Vagina (tissue), 2 donors: ENCODE measurements around the gene RAD54L2. TPM values are rescaled to one million over a fixed set of nuclear protein-coding genes. Genes with fewer than 3 reads are reported as not detected.

ENCODE experiments used
- DNase-seq, 2 donors: peaks; one replicate each; pipeline ENCODE4 v3.0.0-alpha.2; 2017; ENCODE audit errors: extremely low spot score in 2 of 2
- H3K27ac ChIP-seq: fragments of 200-600 bp; sonication (generic); one replicate; pipeline ENCODE4 v1.5.1; 2019
- H3K27me3 ChIP-seq: fragments of 200-600 bp; sonication (generic); one replicate; pipeline ENCODE4 v1.5.1; 2019
- H3K36me3 ChIP-seq, 2 donors: fragments of 200-600 bp; sonication (generic); one replicate each; pipeline ENCODE4 v1.5.1; 2017 to 2019
- H3K4me1 ChIP-seq: fragments of 200-600 bp; sonication (generic); one replicate; pipeline ENCODE4 v1.5.1; 2019
- H3K4me3 ChIP-seq, 2 donors: fragments of 200-600 bp; sonication (generic); 1 replicate in 1 of 2; 2 replicates in 1 of 2; pipeline ENCODE4 v1.5.1; 2016 to 2019
- H3K9me3 ChIP-seq: fragments of 200-600 bp; sonication (generic); one replicate; pipeline ENCODE4 v1.5.1; 2019
- CTCF ChIP-seq, 3 experiments: fragments of 450-650 bp in 2 of 3; fragments of 200-600 bp in 1 of 3; sonication (generic) in 1 of 3; IDR thresholded peaks; one replicate each; pipeline ENCODE4 v1.5.1; 2017 to 2019; ENCODE audit warnings: antibody characterized with exemption in 3 of 3, mild to moderate bottlenecking in 2 of 3, moderate library complexity in 2 of 3
- POLR2A ChIP-seq, 2 donors: fragments of 450-650 bp; IDR thresholded peaks; one replicate each; pipeline ENCODE4 v1.6.1; 2017; ENCODE audit warnings: antibody characterized with exemption in 2 of 2, mild to moderate bottlenecking in 2 of 2, moderate library complexity in 2 of 2
- POLR2AphosphoS5 ChIP-seq, 2 donors: sonication (generic); formaldehyde crosslinking; IDR thresholded peaks; one replicate each; pipeline ENCODE4 v1.9.0; 2017; ENCODE audit warnings: antibody characterized with exemption in 2 of 2, mild to moderate bottlenecking in 2 of 2, low read depth in 1 of 2; ENCODE audit not compliant: insufficient read depth in 1 of 2
- intact Hi-C: fragments of 100-400 bp; cut with DNase I; formaldehyde crosslinking; loops from one replicate; pipeline ENCODE4 v1.15.1; 2023
- total RNA-seq: library from RNA; depleted of rRNA; stranded (reverse); fragments of >200 nt; gene quantifications from one replicate; pipeline ENCODE4 v1.2.3, GENCODE V29; 2016

Gene RAD54L2
- total RNA-seq, 1 donor from 2014 or later: 24.3 TPM

- Histone ChIP-seq H3K27me3 (no peaks in the 10 kb centered on the region), H3K36me3 (no peaks in the 10 kb centered on the region), H3K27ac (no peak overlapping the region), H3K9me3 (no peaks in the 10 kb centered on the region), H3K4me3 (no peak overlapping the region), H3K4me1 (peaks cover 8% of the 10 kb centered on the region)
- DNase-seq: no peak
- intact Hi-C loops: loop anchor here (5.0 kb wide), 2 partner anchors 170 to 185 kb away; partner anchors contain the start of gene TEX264
- TF ChIP-seq POLR2AphosphoS5 (IDR thresholded peaks at IDR 0.05; ENCODE audit: insufficient read depth in 1 of 2, low read depth in 1 of 2) (no peak), POLR2A (IDR thresholded peaks at IDR 0.05) (no peak), CTCF (IDR thresholded peaks at IDR 0.05) (no peak)
Measured at GRCh38 chr3:51502562-51502910, 36.0 kb upstream of the RAD54L2 start.

- intact Hi-C loops: loop anchor here (5.0 kb wide), 2 partner anchors 169 to 184 kb away; partner anchors contain the start of gene TEX264
Measured at GRCh38 chr3:51503007-51503406, 35.5 kb upstream of the RAD54L2 start.

GRCh38 chr3:51508255-51508654 is 30.3 kb upstream of the RAD54L2 start:
- no peaks in the 10 kb centered on the region for H3K36me3 ChIP-seq
- H3K27ac ChIP-seq: no peak overlapping the region
- intact Hi-C loops: no loop called here
- TF ChIP-seq CTCF (IDR thresholded peaks at IDR 0.05) (no peak), POLR2A (IDR thresholded peaks at IDR 0.05) (no peak), POLR2AphosphoS5 (IDR thresholded peaks at IDR 0.05; ENCODE audit: insufficient read depth in 1 of 2, low read depth in 1 of 2) (no peak)
- no peaks in the 10 kb centered on the region for H3K27me3 ChIP-seq
- no peak overlapping the region for H3K4me3 ChIP-seq
- no peak for DNase-seq
- no peaks in the 10 kb centered on the region for H3K4me1 ChIP-seq
- H3K9me3 ChIP-seq: no peaks in the 10 kb centered on the region

More at GRCh38 chr3:51503007-51503406, 35.5 kb upstream of the RAD54L2 start:
- H3K9me3 ChIP-seq: no peaks in the 10 kb centered on the region
- peaks cover 8% of the 10 kb centered on the region for H3K4me1 ChIP-seq
- no peaks in the 10 kb centered on the region for H3K36me3 ChIP-seq
- H3K4me3 ChIP-seq: no peak overlapping the region
- TF ChIP-seq POLR2A (IDR thresholded peaks at IDR 0.05) (no peak), CTCF (IDR thresholded peaks at IDR 0.05) (no peak), POLR2AphosphoS5 (IDR thresholded peaks at IDR 0.05; ENCODE audit: insufficient read depth in 1 of 2, low read depth in 1 of 2) (no peak)
- no peak for DNase-seq
- H3K27ac ChIP-seq: no peak overlapping the region
- no peaks in the 10 kb centered on the region for H3K27me3 ChIP-seq

GRCh38 chr3:51510996-51511395 is 27.5 kb upstream of the RAD54L2 start:
- no peaks in the 10 kb centered on the region for H3K9me3 ChIP-seq
- no peaks in the 10 kb centered on the region for H3K4me1 ChIP-seq
- no peak overlapping the region for H3K4me3 ChIP-seq
- TF ChIP-seq POLR2A (IDR thresholded peaks at IDR 0.05): no peak
- intact Hi-C loops: no loop called here
- H3K36me3 ChIP-seq: no peaks in the 10 kb centered on the region
- H3K27me3 ChIP-seq: no peaks in the 10 kb centered on the region
- no peak overlapping the region for H3K27ac ChIP-seq
- DNase-seq: no peak

DNA sequence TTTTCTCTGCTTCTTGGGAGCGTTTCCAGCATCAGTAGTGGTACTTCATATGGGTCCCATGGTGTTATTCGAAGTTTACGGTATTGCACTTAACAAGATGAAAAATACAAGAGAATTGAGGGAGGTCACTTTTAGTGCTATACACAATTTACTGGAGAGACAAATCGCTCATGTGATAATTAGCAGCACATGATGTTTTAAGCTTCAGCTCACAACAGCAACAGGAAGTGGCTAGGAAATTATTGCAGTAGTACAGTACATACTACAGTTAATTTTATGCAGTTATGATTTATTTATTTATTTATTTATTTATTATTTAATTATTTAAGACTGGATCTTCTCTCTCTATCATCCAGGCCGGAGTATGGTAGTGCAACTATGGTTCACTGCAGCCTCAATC is 24.3 kb upstream of the RAD54L2 start:
- TF ChIP-seq POLR2AphosphoS5 (IDR thresholded peaks at IDR 0.05; ENCODE audit: insufficient read depth in 1 of 2, low read depth in 1 of 2) (no peak), CTCF (IDR thresholded peaks at IDR 0.05) (no peak), POLR2A (IDR thresholded peaks at IDR 0.05) (no peak)
- Histone ChIP-seq H3K4me3 (no peak overlapping the region), H3K36me3 (no peaks in the 10 kb centered on the region), H3K4me1 (no peaks in the 10 kb centered on the region), H3K9me3 (no peaks in the 10 kb centered on the region), H3K27me3 (no peaks in the 10 kb centered on the region), H3K27ac (no peak overlapping the region)
- intact Hi-C loops: no loop called here
- DNase-seq: no peak
